Cardiac muscle cell (in vitro differentiated cells and primary cell): Measurements from ENCODE around the gene EFCAB8. TPM values are rescaled to one million over a fixed set of nuclear protein-coding genes. Genes with fewer than 3 reads are reported as not detected.

Experiments
- DNase-seq, 2 donors: peaks; one replicate each; pipeline versions ENCODE4 v3.0.0 to v3.0.0-alpha.2; 2010 to 2017; ENCODE audit warnings: low read depth in 1 of 2, low spot score in 1 of 2
- H3K27ac ChIP-seq: fragments of 200-600 bp; sonication (generic); 2 replicates; pipeline ENCODE4 v1.5.1; 2016
- H3K27me3 ChIP-seq: fragments of 200-600 bp; sonication (generic); 2 replicates; pipeline ENCODE4 v1.6.0; 2016; ENCODE audit warnings: control low read depth
- H3K36me3 ChIP-seq: fragments of 200-600 bp; sonication (generic); 2 replicates; pipeline ENCODE4 v1.5.1; 2016; ENCODE audit warnings: control low read depth
- H3K4me1 ChIP-seq: fragments of 200-600 bp; sonication (generic); 2 replicates; pipeline ENCODE4 v1.8.1; 2017; ENCODE audit warnings: low read depth, mild to moderate bottlenecking, mixed run types
- H3K4me3 ChIP-seq: fragments of 200-600 bp; sonication (generic); 2 replicates; pipeline ENCODE4 v1.5.1; 2016; ENCODE audit warnings: mild to moderate bottlenecking
- H3K9me3 ChIP-seq: fragments of 200-600 bp; sonication (generic); 2 replicates; pipeline ENCODE4 v1.5.1; 2017; ENCODE audit warnings: low read depth, mild to moderate bottlenecking, control low read depth
- CTCF ChIP-seq: IDR thresholded peaks from 2 replicates; pipeline ENCODE4 v1.5.1; 2012; ENCODE audit warnings: low read depth, mild to moderate bottlenecking, low read length
- polyA plus RNA-seq: library from polyadenylated mRNA; unstranded; fragments of >200 nt; fragmentation: Nextera tagmentation; extraction: Ambion mirVana; gene quantifications from 2 replicates; pipeline ENCODE4 v1.2.1, GENCODE V29; 2016
- total RNA-seq: library from RNA; depleted of rRNA; stranded (reverse); fragments of >200 nt; gene quantifications from 2 replicates; pipeline ENCODE4 v1.2.3, GENCODE V29; 2016

The EFCAB8 gene
- total and polyA plus RNA-seq, 2 experiments from 2014 or later, result 0.54 TPM; not detected in 1

GRCh38 chr20:32985596-32985995, 126.9 kb downstream of the EFCAB8 start:
- no peak for TF ChIP-seq CTCF
- H3K9me3 ChIP-seq, result no peaks in the 10 kb centered on the region
- peak overlapping the region; percentile 84 for H3K27ac ChIP-seq
- H3K4me1 ChIP-seq, result peaks cover 14% of the 10 kb centered on the region
- no peaks in the 10 kb centered on the region for H3K27me3 ChIP-seq
- H3K4me3 ChIP-seq, result no peak overlapping the region
- no peaks in the 10 kb centered on the region for H3K36me3 ChIP-seq
- no peak for DNase-seq

- Histone ChIP-seq H3K4me1 (peaks cover 14% of the 10 kb centered on the region), H3K27ac (no peak overlapping the region), H3K9me3 (no peaks in the 10 kb centered on the region), H3K27me3 (no peaks in the 10 kb centered on the region), H3K4me3 (no peak overlapping the region), H3K36me3 (no peaks in the 10 kb centered on the region)
- TF ChIP-seq CTCF, result no peak
- no peak for DNase-seq
Observed at GRCh38 chr20:32986331-32986966, 127.7 kb downstream of the EFCAB8 start.

- no peak for TF ChIP-seq CTCF
- Histone ChIP-seq H3K36me3 (no peaks in the 10 kb centered on the region), H3K9me3 (no peaks in the 10 kb centered on the region), H3K4me3 (no peak overlapping the region), H3K27ac (no peak overlapping the region), H3K27me3 (no peaks in the 10 kb centered on the region), H3K4me1 (peaks cover 12% of the 10 kb centered on the region)
- DNase-seq, result no peak
Observed at GRCh38 chr20:32987044-32987825, 128.5 kb downstream of the EFCAB8 start.

GRCh38 chr20:32988008-32988407, 129.3 kb downstream of the EFCAB8 start:
- H3K4me3 ChIP-seq, result no peak overlapping the region
- H3K27me3 ChIP-seq, result no peaks in the 10 kb centered on the region
- no peaks in the 10 kb centered on the region for H3K9me3 ChIP-seq
- no peak overlapping the region for H3K27ac ChIP-seq
- no peak for DNase-seq
- no peaks in the 10 kb centered on the region for H3K36me3 ChIP-seq
- peaks cover 6% of the 10 kb centered on the region for H3K4me1 ChIP-seq
- TF ChIP-seq CTCF, result no peak

- DNase-seq, result no peak
- TF ChIP-seq CTCF, result no peak
- Histone ChIP-seq H3K4me1 (no peaks in the 10 kb centered on the region), H3K27ac (no peak overlapping the region), H3K9me3 (no peaks in the 10 kb centered on the region), H3K27me3 (no peaks in the 10 kb centered on the region), H3K4me3 (no peak overlapping the region), H3K36me3 (no peaks in the 10 kb centered on the region)
Observed at GRCh38 chr20:32989507-32990283, 131.0 kb downstream of the EFCAB8 start.
